A673 (cell line): ENCODE results near the gene CCDC63. TPM values are rescaled to one million over a fixed set of nuclear protein-coding genes. Genes with fewer than 3 reads are reported as not detected.

ENCODE experiments used
- BruUV-seq: library from RNA; stranded (reverse); fragments of 400-500 nt; replicated peaks from 2 replicates; lab custom pipeline; 2021; lab: Mats Ljungman, UMichigan
- CTCF ChIA-PET: fragments of 300-600 bp; sonication (Branson Sonifier 250); formaldehyde crosslinking; loops from one replicate; lab custom pipeline; 2022; ENCODE audit warnings: antibody characterized with exemption; lab: Charles Lee
- POLR2A ChIA-PET: fragments of 300-600 bp; sonication (Branson Sonifier 250); formaldehyde crosslinking; loops from one replicate; lab custom pipeline; 2022; ENCODE audit warnings: antibody characterized with exemption; ENCODE audit not compliant: low non-redundant PET; lab: Charles Lee
- DNase-seq: peaks from one replicate; pipeline ENCODE4 v3.0.0-alpha.2; 2015; ENCODE audit warnings: low spot score
- H3K27ac ChIP-seq: fragments of 200-600 bp; sonication (generic); 2 replicates; pipeline ENCODE4 v1.5.1; 2016; ENCODE audit warnings: mixed run types, low read depth, mild to moderate bottlenecking, mixed read lengths, antibody characterized with exemption, low read length; ENCODE audit not compliant: poor library complexity, severe bottlenecking
- H3K27me3 ChIP-seq: fragments of 200-600 bp; sonication (generic); replicated peaks from 2 replicates; pipeline ENCODE4 v1.6.1; 2017; ENCODE audit warnings: mixed run types, low read depth, mild to moderate bottlenecking, mixed read lengths, antibody characterized with exemption, low read length; ENCODE audit not compliant: insufficient read depth, poor library complexity
- H3K36me3 ChIP-seq: fragments of 200-600 bp; sonication (generic); 2 replicates; pipeline ENCODE4 v1.6.1; 2016; ENCODE audit warnings: mixed run types, mild to moderate bottlenecking, mixed read lengths, antibody characterized with exemption, low read length; ENCODE audit not compliant: insufficient read depth, poor library complexity, severe bottlenecking
- H3K4me1 ChIP-seq: fragments of 200-600 bp; sonication (generic); 2 replicates; pipeline ENCODE4 v1.6.1; 2017; ENCODE audit warnings: mixed run types, mild to moderate bottlenecking, mixed read lengths, antibody characterized with exemption, low read length; ENCODE audit not compliant: insufficient read depth, poor library complexity, severe bottlenecking
- H3K4me3 ChIP-seq: fragments of 200-600 bp; sonication (generic); 2 replicates; pipeline ENCODE4 v1.5.1; 2016; ENCODE audit warnings: low read depth, mixed run types, mild to moderate bottlenecking, mixed read lengths, low read length; ENCODE audit not compliant: poor library complexity, severe bottlenecking
- H3K9me3 ChIP-seq: fragments of 200-600 bp; sonication (generic); 2 replicates; pipeline ENCODE4 v1.6.1; 2016; ENCODE audit warnings: mixed run types, low read depth, mild to moderate bottlenecking, mixed read lengths, antibody characterized with exemption, low read length; ENCODE audit not compliant: poor library complexity, severe bottlenecking
- CTCF ChIP-seq: fragments of 300-800, 200-600 bp; sonication (generic); conservative IDR thresholded peaks from 2 replicates; pipeline ENCODE4 v1.5.1; 2017; ENCODE audit warnings: low read depth, mild to moderate bottlenecking, antibody characterized with exemption, low read length, moderate library complexity, mixed read lengths
- EZH2 ChIP-seq: fragments of 200-600 bp; sonication (generic); IDR thresholded peaks from 2 replicates; pipeline ENCODE4 v1.6.1; 2017; ENCODE audit warnings: borderline replicate concordance, low read depth, mild to moderate bottlenecking, mixed read lengths, antibody characterized with exemption, low read length; ENCODE audit not compliant: poor library complexity, severe bottlenecking
- intact Hi-C: fragments of 100-400 bp; cut with micrococcal nuclease; formaldehyde crosslinking; loops from one replicate; pipeline ENCODE4 v1.10.0; 2022; ENCODE audit not compliant: unreplicated experiment
- total RNA-seq: library from RNA; stranded (reverse); gene quantifications from 2 replicates; pipeline ENCODE4 v1.2.3, GENCODE V29; 2021

CCDC63 gene
- total RNA-seq, 1 experiment from 2014 or later, result 0.24 TPM

GRCh38 chr12:110937104-110937641 is 90.4 kb downstream of the CCDC63 start:
- TF ChIP-seq CTCF (peak; percentile 97), EZH2 (no peak)
- POLR2A ChIA-PET, result no interaction called here

DNA sequence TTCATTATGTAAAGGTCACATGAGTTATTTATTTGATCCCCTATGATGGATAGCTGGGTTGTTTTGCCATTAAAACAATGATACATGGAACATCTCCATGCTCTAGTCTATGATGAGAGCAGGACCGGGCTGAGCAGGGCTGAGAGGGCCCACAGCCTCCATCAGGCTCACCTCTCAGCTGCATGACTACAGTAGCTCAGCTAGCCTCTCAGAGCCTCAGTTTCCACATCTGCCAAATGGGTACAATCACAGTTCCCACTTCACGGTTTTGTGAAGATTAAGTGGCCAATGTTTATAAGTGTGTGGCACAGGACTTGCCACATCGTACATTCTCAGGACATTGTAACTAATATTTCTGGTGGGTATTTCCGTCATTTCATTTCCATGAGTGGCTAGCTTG is 93.5 kb downstream of the CCDC63 start:
- TF ChIP-seq EZH2 (no peak), CTCF (no peak)
- ChIA-PET POLR2A (no interaction called here), CTCF (no interaction called here)
- Histone ChIP-seq H3K9me3 (no peaks in the 10 kb centered on the region), H3K27me3 (no peaks in the 10 kb centered on the region), H3K27ac (no peak overlapping the region), H3K4me1 (no peaks in the 10 kb centered on the region), H3K36me3 (no peaks in the 10 kb centered on the region), H3K4me3 (no peak overlapping the region)
- intact Hi-C loops, result no loop called here
- no TSS peak for BruUV-seq
- DNase-seq, result no peak

More at GRCh38 chr12:110937104-110937641, 90.4 kb downstream of the CCDC63 start:
- Histone ChIP-seq H3K27me3 (no peaks in the 10 kb centered on the region), H3K9me3 (no peaks in the 10 kb centered on the region), H3K4me1 (no peaks in the 10 kb centered on the region), H3K36me3 (no peaks in the 10 kb centered on the region), H3K4me3 (no peak overlapping the region), H3K27ac (no peak overlapping the region)
- CTCF ChIA-PET, result interaction anchor here (0.6 to 1.6 kb wide), 2 partner anchors 24 to 361 kb away, joined by 4 to 6 read pairs; no protein-coding TSS in a partner anchor
- peak; percentile 72 for DNase-seq
- intact Hi-C loops, result loop anchor here (1.0 to 2.0 kb wide), 2 partner anchors 362 to 376 kb away; no protein-coding TSS in a partner anchor
- no TSS peak for BruUV-seq

DNA sequence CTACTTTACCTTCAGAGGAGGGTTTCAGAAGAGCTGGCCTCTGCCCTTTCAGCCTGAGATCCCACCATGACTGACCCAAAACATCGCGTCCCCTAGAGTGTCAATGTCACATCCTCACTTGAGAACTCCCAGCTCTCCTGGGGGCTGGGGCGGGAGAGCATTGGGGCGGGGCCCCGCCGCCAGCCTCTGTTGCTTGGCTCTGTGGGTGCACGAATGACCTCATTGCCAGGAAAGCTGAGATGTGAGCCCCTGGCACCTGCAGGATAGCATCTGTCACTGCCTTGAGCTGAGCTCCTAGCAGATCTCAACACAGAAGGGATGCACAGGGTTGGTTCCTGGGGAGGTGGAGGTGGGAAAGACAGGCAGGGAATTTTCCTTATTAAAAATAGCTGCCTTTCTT is 94.1 kb downstream of the CCDC63 start:
- no peaks in the 10 kb centered on the region for H3K4me1 ChIP-seq
- CTCF ChIA-PET, result no interaction called here
- no TSS peak for BruUV-seq
- H3K9me3 ChIP-seq, result peaks cover 4% of the 10 kb centered on the region
- no peaks in the 10 kb centered on the region for H3K27me3 ChIP-seq
- intact Hi-C loops, result no loop called here
- H3K36me3 ChIP-seq, result no peaks in the 10 kb centered on the region
- POLR2A ChIA-PET, result no interaction called here
- no peak for DNase-seq
- H3K27ac ChIP-seq, result no peak overlapping the region
- no peak for TF ChIP-seq EZH2
- no peak for TF ChIP-seq CTCF
- no peak overlapping the region for H3K4me3 ChIP-seq
